Renal cortical epithelial cell (primary cell): ENCODE measurements around the gene AKAP8L. TPM values are rescaled to one million over a fixed set of nuclear protein-coding genes. Genes with fewer than 3 reads are reported as not detected.

ENCODE experiments used
- DNase-seq: peaks from one replicate; pipeline ENCODE4 v3.0.0-alpha.2; 2011; ENCODE audit warnings: low read depth
- total RNA-seq: library from RNA; depleted of rRNA; stranded (reverse); fragments of >200 nt; gene quantifications from 2 replicates; pipeline ENCODE4 v1.2.3, GENCODE V29; 2014

AKAP8L gene, protein sequence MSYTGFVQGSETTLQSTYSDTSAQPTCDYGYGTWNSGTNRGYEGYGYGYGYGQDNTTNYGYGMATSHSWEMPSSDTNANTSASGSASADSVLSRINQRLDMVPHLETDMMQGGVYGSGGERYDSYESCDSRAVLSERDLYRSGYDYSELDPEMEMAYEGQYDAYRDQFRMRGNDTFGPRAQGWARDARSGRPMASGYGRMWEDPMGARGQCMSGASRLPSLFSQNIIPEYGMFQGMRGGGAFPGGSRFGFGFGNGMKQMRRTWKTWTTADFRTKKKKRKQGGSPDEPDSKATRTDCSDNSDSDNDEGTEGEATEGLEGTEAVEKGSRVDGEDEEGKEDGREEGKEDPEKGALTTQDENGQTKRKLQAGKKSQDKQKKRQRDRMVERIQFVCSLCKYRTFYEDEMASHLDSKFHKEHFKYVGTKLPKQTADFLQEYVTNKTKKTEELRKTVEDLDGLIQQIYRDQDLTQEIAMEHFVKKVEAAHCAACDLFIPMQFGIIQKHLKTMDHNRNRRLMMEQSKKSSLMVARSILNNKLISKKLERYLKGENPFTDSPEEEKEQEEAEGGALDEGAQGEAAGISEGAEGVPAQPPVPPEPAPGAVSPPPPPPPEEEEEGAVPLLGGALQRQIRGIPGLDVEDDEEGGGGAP
- total RNA-seq = 42.4 and 80.6 TPM in 2 replicates

DNA sequence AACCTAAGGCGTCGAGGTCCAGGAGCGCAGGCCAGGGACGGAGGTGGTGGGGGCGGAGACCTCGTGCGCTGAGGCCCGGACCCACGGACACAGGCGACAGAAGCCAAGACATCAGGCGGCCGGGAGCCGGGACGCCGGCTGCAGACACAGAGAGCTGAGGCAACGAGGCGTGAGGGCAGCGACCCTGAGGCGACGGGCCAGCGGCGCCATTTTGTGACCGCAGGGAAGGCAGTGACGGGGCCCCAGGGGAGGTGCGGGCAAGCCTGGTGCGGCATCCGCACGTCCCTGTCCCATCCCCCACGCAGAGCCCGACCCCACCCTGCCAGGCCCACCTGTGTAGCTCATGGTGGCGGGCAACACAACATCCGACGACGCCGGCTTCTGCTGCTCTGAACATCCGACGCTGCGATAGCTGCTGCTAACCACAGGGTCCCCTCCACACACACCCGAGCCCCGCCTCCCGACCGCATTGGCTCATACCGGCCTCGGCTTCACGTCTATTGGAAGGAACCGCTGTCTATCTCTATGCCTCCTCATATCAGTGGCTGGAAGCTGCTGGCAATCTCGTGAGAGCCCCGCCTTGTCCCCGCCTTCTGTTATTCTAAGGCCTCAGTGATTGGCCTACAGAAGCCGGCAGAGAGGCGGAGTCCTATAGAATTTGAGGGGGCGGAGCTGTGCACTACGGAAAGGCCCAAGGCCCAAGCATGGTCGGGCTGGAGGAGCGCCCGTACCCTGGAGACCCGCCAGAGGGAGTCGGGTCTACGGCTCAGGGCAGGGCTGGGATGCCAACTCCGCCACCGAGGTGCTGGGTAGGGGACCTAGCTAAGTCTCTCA lies at the start of gene AKAP8L:
Gene AKAP8L, minus strand, starts transcription at position 410 of the 834 bp plus-strand sequence. Its CDS starts 65 bp downstream, at position 345.
- DNase-seq = peak; percentile 99

DNA sequence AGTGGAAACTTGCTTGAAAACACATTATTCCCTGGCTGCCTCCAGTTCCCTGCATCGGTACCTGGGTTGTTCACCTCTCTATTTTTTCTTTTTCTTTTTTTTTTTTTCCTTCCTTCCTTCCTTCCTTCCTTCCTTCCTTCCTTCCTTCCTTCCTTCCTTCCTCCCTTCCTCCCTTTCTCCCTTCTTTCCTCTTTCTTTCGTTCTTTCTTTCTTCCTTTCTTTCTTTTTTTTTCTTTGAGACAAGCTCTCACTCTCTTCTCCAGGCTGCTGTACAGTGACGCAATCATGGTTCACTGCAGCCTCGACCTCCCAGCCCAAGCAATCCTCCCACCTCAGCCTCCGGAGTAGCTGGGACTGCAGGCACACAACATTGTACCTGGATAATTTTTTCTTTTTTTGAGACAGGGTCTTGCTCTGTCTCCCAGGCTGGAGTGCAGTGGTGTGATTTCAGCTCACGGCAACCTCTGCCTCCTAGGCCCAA lies 49.0 kb upstream of the AKAP8L start:
- no peak for DNase-seq

- DNase-seq = peak; percentile 4
These were observed 48.3 kb upstream of the AKAP8L start for GRCh38 chr19:15466851-15467733.

GRCh38 chr19:15464394-15465385 lies 45.9 kb upstream of the AKAP8L start, which contains the start of gene RASAL3:
TSS of gene RASAL3 (minus strand) at chr19:15464544. CDS start at chr19:15464358, 186 bp downstream.
- DNase-seq = no peak

DNA sequence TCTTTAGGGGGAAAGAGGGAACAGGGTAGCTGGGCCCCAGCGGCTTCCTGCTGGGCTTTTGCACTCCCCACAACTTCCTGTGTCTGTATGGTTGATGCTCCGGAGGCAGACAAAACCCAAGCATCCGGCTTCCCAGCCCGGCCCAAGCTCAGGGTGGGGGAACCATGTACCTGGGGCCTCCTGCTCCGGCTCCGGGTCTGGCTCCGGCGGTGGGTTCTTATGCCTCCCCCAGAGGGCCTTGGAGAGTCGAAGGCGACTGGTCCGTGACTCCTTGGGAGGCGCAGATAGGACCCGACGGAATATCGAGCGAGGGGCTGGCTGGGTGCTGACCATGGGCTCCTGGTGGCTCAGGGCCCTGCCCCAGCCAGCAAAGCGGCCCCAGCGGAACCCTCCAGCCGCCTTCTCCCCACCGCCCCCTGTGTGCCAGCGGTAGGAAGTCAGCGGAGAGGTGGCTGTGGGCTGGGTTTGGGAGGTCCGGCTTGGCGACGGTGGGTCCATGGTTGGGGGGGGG lies 45.1 kb upstream of the AKAP8L start:
- DNase-seq = no peak

DNA sequence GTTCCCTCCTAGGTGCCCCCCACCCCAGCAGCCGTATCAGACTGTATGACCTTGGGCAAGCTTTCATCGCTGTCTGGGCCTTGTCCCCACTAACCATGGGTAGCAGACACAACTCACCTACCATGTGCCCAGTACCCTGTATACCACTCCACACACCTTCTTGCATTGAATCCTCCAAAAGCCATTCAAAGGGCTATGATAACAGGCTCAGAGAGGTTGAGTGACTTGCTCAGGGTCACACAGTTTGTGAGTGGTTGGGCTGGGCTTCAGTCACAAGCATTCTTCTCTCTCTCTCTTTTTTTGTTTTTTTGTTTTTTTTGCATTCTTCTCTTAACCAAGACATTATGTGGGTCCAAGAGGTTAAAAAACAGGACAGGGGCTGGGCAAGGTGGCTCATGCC lies 42.9 kb upstream of the AKAP8L start:
- no peak for DNase-seq

- no peak for DNase-seq
These were observed 39.1 kb upstream of the AKAP8L start for GRCh38 chr19:15457701-15458484.

GRCh38 chr19:15456871-15457700 lies 38.3 kb upstream of the AKAP8L start:
- no peak for DNase-seq

DNA sequence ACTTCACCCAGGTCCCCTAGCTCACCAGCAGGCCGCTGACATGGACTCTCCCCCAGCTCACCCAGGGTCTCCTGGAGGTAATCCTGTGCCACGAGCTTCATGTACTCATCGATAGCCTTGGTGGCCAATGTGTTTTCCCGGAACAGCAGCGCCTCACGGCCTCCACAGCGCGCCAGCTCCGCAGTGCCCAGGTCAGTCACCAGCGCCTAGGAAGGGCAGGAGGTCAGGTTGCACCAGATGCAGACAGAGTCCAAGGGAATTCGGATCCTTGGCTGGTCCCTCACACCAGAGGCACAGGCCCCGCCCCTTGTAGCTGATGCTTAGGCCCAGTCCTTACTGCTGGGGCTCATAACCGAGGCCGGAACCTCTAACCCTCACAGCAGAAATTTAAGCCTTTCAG lies 37.7 kb upstream of the AKAP8L start:
- no peak for DNase-seq

DNA sequence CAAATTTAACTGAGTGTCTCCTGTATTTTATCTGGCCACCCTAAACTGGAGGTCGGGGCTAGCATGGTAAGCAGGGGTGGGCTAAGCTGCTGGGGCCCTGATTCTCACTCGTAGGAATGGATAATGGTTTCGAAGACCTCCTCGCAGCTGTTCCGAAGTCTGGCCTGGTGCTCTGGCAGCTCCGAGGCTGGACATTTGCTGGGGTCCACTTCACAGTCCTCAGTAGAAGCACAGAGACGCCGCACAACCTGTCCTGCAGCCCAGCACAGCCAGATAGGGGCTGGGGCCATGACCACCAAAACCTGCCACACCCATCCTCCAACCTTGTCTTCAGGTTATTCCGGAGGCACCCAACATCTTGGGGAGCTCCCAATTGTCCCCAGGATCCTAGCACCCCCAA lies 37.2 kb upstream of the AKAP8L start:
- DNase-seq = no peak

- no peak for DNase-seq
These were observed 35.4 kb upstream of the AKAP8L start for GRCh38 chr19:15453906-15454860.

- no peak for DNase-seq
These were observed 34.3 kb upstream of the AKAP8L start for GRCh38 chr19:15453091-15453578.

- DNase-seq = peak; percentile 90
These were observed 33.6 kb upstream of the AKAP8L start for GRCh38 chr19:15452111-15453047.

DNA sequence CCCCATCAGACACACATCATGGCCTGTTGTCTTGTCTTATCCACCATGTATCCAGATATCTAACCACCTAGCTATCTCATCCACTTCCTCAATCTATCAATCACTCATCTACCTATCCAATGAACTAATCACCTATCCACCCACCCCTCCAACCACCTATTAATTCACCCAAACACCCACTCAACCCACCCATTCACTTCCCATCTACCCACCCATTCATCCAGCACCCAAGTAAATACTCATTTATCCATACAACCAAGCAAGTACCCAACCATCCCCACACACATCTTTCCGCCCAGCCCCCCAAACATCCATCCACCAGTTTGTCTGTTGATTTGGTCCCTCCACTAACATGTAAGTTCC lies 31.7 kb upstream of the AKAP8L start:
- no peak for DNase-seq
